Suprapubic skin (tissue), 4 donors: ENCODE measurements around the gene PITPNM3.

ENCODE experiments used
- CTCF ChIP-seq, 2 donors: fragments of 200-600 bp in 1 of 2; fragments of 450-650 bp in 1 of 2; sonication (generic) in 1 of 2; IDR thresholded peaks; one replicate each; pipeline ENCODE4 v1.5.1; 2016 to 2019; ENCODE audit warnings: antibody characterized with exemption in 2 of 2, mild to moderate bottlenecking in 1 of 2, moderate library complexity in 1 of 2
- EP300 ChIP-seq: sonication (generic); formaldehyde crosslinking; IDR thresholded peaks from one replicate; pipeline ENCODE4 v1.6.1; 2017; ENCODE audit warnings: antibody characterized with exemption
- POLR2A ChIP-seq, 2 donors: fragments of 450-650 bp; IDR thresholded peaks; one replicate each; pipeline ENCODE4 v1.6.1; 2017; ENCODE audit warnings: antibody characterized with exemption in 2 of 2, mild to moderate bottlenecking in 2 of 2, moderate library complexity in 2 of 2
- POLR2AphosphoS5 ChIP-seq, 3 donors: sonication (generic); formaldehyde crosslinking; IDR thresholded peaks; one replicate each; pipeline ENCODE4 v1.6.1; 2017; ENCODE audit warnings: antibody characterized with exemption in 3 of 3

GRCh38 chr17:6448473-6448872 lies 107.9 kb downstream of the PITPNM3 start:
- TF ChIP-seq CTCF (IDR thresholded peaks at IDR 0.05) (no peak), POLR2A (IDR thresholded peaks at IDR 0.05) (no peak), POLR2AphosphoS5 (IDR thresholded peaks at IDR 0.05) (no peak), EP300 (no peak)
